ENCODE measurements around the gene TNFSF13. TPM values are rescaled to one million over a fixed set of nuclear protein-coding genes. Genes with fewer than 3 reads are reported as not detected.

The TNFSF13 gene
- total RNA-seq, 1 donor from 2014 or later: 13.5 TPM

- peak; percentile 57 for DNase-seq (ENCODE audit: low read depth)
- no peaks in the 10 kb centered on the region for H3K27me3 ChIP-seq (ENCODE audit: control insufficient read depth, insufficient read depth, low read length)
- peaks cover 13% of the 10 kb centered on the region for H3K36me3 ChIP-seq (ENCODE audit: control insufficient read depth, insufficient read depth, low read length)
- TF ChIP-seq CTCF (IDR thresholded peaks at IDR 0.05; ENCODE audit: insufficient read depth, low read length, poor library complexity, severe bottlenecking): no peak
- peak overlapping the region; percentile 82 for H3K4me3 ChIP-seq (ENCODE audit: low read depth, low read length)
These were observed 15.0 kb downstream of the TNFSF13 start for GRCh38 chr17:7573324-7574080.

GRCh38 chr17:7574176-7574953, 15.8 kb downstream of the TNFSF13 start:
- no peaks in the 10 kb centered on the region for H3K27me3 ChIP-seq (ENCODE audit: control insufficient read depth, insufficient read depth, low read length)
- TF ChIP-seq CTCF (IDR thresholded peaks at IDR 0.05; ENCODE audit: insufficient read depth, low read length, poor library complexity, severe bottlenecking): no peak
- peak overlapping the region; percentile 82 for H3K4me3 ChIP-seq (ENCODE audit: low read depth, low read length)
- DNase-seq (ENCODE audit: low read depth): no peak
- peaks cover 13% of the 10 kb centered on the region for H3K36me3 ChIP-seq (ENCODE audit: control insufficient read depth, insufficient read depth, low read length)

GRCh38 chr17:7575481-7575883, 16.9 kb downstream of the TNFSF13 start:
- Histone ChIP-seq H3K4me3 (ENCODE audit: low read depth, low read length) (no peak overlapping the region), H3K27me3 (ENCODE audit: control insufficient read depth, insufficient read depth, low read length) (no peaks in the 10 kb centered on the region), H3K36me3 (ENCODE audit: control insufficient read depth, insufficient read depth, low read length) (peaks cover 13% of the 10 kb centered on the region)
- no peak for TF ChIP-seq CTCF (IDR thresholded peaks at IDR 0.05; ENCODE audit: insufficient read depth, low read length, poor library complexity, severe bottlenecking)
- DNase-seq (ENCODE audit: low read depth): no peak

- Histone ChIP-seq H3K27me3 (ENCODE audit: control insufficient read depth, insufficient read depth, low read length) (no peaks in the 10 kb centered on the region), H3K36me3 (ENCODE audit: control insufficient read depth, insufficient read depth, low read length) (peaks cover 13% of the 10 kb centered on the region), H3K4me3 (ENCODE audit: low read depth, low read length) (no peak overlapping the region)
- TF ChIP-seq CTCF (IDR thresholded peaks at IDR 0.05; ENCODE audit: insufficient read depth, low read length, poor library complexity, severe bottlenecking): no peak
- DNase-seq (ENCODE audit: low read depth): no peak
These were observed 17.4 kb downstream of the TNFSF13 start for GRCh38 chr17:7575959-7576358.

GRCh38 chr17:7576432-7576937, 17.9 kb downstream of the TNFSF13 start:
- no peak for DNase-seq (ENCODE audit: low read depth)
- Histone ChIP-seq H3K4me3 (ENCODE audit: low read depth, low read length) (no peak overlapping the region), H3K27me3 (ENCODE audit: control insufficient read depth, insufficient read depth, low read length) (no peaks in the 10 kb centered on the region), H3K36me3 (ENCODE audit: control insufficient read depth, insufficient read depth, low read length) (peaks cover 13% of the 10 kb centered on the region)
- no peak for TF ChIP-seq CTCF (IDR thresholded peaks at IDR 0.05; ENCODE audit: insufficient read depth, low read length, poor library complexity, severe bottlenecking)

Data from kidney epithelial cell (primary cell).